ENCODE data around the gene EBLN1.

DNA sequence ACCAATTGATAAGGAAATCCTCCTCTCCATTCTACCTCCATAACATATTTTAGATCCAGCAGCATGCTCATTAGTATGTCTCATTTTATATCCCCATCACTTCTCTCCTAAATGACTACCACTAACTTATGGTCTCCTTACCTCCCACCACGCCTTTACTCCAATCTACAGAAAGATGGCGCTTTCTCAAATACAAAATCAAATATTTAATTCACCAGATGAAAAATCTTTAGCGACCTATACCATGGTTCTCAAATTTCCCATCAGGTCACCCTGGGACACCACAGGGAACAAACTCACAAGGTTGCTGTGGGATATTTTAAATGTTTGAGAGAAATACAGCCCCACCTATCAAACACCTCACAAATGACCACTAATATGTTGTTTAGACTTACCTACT lies 27.0 kb upstream of the EBLN1 start:
- no peak for TF ChIP-seq NR3C1 (CRISPR knock-in tag; conservative IDR thresholded peaks at IDR 0.05; ENCODE audit: low read depth)
- TF ChIP-seq, protein P1, sequence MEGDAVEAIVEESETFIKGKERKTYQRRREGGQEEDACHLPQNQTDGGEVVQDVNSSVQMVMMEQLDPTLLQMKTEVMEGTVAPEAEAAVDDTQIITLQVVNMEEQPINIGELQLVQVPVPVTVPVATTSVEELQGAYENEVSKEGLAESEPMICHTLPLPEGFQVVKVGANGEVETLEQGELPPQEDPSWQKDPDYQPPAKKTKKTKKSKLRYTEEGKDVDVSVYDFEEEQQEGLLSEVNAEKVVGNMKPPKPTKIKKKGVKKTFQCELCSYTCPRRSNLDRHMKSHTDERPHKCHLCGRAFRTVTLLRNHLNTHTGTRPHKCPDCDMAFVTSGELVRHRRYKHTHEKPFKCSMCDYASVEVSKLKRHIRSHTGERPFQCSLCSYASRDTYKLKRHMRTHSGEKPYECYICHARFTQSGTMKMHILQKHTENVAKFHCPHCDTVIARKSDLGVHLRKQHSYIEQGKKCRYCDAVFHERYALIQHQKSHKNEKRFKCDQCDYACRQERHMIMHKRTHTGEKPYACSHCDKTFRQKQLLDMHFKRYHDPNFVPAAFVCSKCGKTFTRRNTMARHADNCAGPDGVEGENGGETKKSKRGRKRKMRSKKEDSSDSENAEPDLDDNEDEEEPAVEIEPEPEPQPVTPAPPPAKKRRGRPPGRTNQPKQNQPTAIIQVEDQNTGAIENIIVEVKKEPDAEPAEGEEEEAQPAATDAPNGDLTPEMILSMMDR (IDR thresholded peaks at IDR 0.05), result no peak
- TF ChIP-seq, protein P2, sequence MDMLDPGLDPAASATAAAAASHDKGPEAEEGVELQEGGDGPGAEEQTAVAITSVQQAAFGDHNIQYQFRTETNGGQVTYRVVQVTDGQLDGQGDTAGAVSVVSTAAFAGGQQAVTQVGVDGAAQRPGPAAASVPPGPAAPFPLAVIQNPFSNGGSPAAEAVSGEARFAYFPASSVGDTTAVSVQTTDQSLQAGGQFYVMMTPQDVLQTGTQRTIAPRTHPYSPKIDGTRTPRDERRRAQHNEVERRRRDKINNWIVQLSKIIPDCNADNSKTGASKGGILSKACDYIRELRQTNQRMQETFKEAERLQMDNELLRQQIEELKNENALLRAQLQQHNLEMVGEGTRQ (CRISPR knock-in tag; IDR thresholded peaks at IDR 0.05), result no peak
